Heart left ventricle (tissue), 13 donors: ENCODE results near the gene PLA2G2C.

Experiments used
- POLR2A ChIP-seq, 2 donors: fragments of 450-650 bp; IDR thresholded peaks; one replicate each; pipeline ENCODE4 v1.6.1; 2017; ENCODE audit warnings: antibody characterized with exemption in 2 of 2, mild to moderate bottlenecking in 2 of 2, moderate library complexity in 2 of 2
- TF ChIP-seq, protein P1 (sequence below), 12 donors: fragments of 200-600 bp; sonication (generic) in 4 of 12; IDR thresholded peaks; one replicate each; pipeline versions ENCODE4 v1.5.0 to v1.8.0; 2018 to 2022; ENCODE audit warnings: antibody characterized with exemption in 12 of 12, mild to moderate bottlenecking in 5 of 12
- donor health status: ischemic (EF 13 %, LVEDD 7.1; RV severe dilation, severe dysfunction).
- donor health status: DM: no; HTN: yes; CAD: no.
- donor health status: DM: no; HTN: no; CAD: no.
- donor health status: ischemic (EF 25% LVEDD 6.9; RV normal size, moderate dysfunction).
- donor health status: ischemic (EF 25% LVEDD 5.7; RV mildly dilated, moderate dysfunction).
- donor health status: ischemic (EF 35%, LVEDD 5.7; RV mildly dilated, moderate dysfunction).
- donor health status: nonischemic (EF 11% LVEDD 7.7; RV severe dilation, severe dysfunction).
- donor health status: DM: yes; HTN: yes; CAD: no.
- donor health status: PGD.
- donor health status: ischemic (EF 29% LVEDD 5.4; RV normal size, mild dysfunction).
- donor health status: nonischemic (EF 23%, LVEDD 6.1; RV moderate dilation, normal function).

GRCh38 chr1:20192871-20193411 is 6.6 kb upstream of the PLA2G2C start:
- TF ChIP-seq, protein P1, sequence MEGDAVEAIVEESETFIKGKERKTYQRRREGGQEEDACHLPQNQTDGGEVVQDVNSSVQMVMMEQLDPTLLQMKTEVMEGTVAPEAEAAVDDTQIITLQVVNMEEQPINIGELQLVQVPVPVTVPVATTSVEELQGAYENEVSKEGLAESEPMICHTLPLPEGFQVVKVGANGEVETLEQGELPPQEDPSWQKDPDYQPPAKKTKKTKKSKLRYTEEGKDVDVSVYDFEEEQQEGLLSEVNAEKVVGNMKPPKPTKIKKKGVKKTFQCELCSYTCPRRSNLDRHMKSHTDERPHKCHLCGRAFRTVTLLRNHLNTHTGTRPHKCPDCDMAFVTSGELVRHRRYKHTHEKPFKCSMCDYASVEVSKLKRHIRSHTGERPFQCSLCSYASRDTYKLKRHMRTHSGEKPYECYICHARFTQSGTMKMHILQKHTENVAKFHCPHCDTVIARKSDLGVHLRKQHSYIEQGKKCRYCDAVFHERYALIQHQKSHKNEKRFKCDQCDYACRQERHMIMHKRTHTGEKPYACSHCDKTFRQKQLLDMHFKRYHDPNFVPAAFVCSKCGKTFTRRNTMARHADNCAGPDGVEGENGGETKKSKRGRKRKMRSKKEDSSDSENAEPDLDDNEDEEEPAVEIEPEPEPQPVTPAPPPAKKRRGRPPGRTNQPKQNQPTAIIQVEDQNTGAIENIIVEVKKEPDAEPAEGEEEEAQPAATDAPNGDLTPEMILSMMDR (IDR thresholded peaks at IDR 0.05), result no peak
- TF ChIP-seq POLR2A (IDR thresholded peaks at IDR 0.05), result no peak
